DMS153 treated with DMSO at 0.1 percent for 48 hours (cell line): ENCODE results near the gene LAMC3.
"Not testable (repeated sequence)": the region's sequence is repeated elsewhere in the genome, so short reads cannot be mapped to it uniquely, and the experiment has no call there.

Experiments
- DNase-seq: peaks from one replicate; lab custom pipeline; 2025; ENCODE audit not compliant: unreplicated experiment; lab: John Stamatoyannopoulos, UW

LAMC3 gene

GRCh38 chr9:131027872-131028179, 18.9 kb downstream of the LAMC3 start:
- DNase-seq, result no peak

DNA sequence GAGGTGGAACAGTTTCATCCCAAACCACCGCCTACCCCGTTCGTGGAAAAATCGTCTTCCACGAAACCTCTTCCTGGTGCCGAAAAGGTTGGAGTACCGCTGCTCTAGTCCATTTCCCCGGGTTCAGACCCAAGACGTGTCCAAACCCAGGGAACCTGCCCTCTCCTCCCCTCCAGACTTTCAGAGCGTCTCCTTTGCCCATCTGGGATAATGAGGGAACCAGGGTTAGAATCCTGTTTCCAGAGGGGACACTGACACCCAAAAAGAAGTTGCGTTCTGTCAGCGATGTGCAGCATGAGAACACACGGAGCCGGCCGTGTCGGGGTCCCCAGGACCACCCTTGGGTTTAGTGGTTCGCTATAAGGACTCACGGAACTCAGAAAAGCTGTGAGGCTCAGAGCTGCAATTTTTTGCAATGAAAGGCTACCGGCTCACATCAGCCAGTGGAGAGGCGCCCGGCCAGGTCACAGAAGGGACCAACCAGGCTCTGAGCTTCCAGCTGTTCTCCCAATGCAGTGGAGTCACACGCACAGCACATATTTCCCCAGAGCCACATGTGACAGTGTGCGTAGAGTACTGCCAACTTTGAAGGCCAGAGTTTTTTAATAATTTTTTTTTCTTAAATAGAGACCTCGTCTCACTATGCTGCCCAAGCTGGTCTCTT, 19.4 kb downstream of the LAMC3 start:
- no peak for DNase-seq

DNA sequence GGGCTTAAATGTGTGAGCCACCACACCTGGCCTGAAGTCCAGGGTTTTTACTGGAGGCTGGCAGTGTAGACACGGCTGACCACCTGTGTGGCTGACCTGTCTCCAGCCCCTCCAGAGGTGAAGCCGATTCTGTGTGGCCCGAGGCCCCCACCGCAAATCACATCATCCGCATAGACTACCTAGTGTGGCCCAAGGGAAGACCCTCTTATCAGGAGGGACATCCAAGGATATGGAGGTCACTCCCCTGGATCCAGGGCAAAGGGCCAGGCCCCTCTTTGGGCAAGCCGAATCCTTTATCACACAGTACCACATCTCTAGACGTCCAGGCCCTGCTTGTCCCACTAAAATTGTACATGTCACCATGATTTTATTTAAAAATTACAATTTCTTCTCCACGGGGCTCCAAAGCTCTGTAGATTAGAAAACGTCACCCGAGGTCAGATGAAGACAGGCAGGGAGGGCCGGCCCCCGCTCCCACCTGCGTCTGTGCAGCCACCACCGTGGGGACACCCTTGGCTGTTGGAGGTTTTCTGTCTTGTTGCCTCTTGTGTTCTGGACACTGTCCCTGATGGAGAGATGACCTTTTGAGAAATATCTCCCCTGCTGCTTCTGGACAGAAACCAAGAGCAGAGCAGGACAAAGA, 20.1 kb downstream of the LAMC3 start:
- DNase-seq, result no peak

DNA sequence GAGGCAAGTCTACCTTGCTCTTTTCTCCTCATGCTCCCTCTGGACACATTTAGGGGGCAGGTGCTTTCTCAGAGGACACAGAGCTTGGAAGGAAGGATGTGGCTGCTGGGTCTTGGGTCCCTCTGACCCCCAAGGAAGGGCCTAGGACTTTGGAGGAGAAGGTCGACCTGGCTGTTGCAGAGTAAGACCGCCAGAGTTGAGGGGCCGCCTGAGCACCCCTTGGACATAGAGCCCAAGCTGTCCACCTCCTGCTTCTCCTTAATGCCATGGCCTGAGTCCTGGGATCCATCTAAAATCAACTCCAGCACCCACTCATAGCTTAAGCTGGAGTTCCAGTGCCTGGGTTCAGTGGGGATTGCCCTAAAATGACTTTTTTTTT, 20.6 kb downstream of the LAMC3 start:
- no peak for DNase-seq

- no peak for DNase-seq
These were observed 21.4 kb downstream of the LAMC3 start for GRCh38 chr9:131030239-131031004.

GRCh38 chr9:131031005-131031641, 22.1 kb downstream of the LAMC3 start:
- no peak for DNase-seq

DNA sequence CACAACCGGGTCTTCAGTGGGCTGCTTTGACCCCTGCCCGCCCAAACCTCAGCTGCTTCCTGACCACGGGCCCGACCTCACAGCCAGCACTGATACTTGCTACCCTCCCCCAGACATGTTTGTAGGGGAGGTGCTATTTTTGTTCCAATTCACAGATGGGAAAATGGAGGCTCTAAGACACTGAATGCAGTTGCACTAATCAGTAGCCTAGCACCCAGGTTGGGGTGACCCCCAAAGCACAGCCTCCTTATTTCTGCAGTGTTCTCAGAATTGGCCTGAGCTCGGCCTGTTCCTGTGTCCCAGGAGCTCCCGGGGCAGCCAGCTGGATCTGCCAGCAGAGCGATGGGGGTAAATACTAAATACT, 22.6 kb downstream of the LAMC3 start:
- no peak for DNase-seq

GRCh38 chr9:131032384-131032783, 23.4 kb downstream of the LAMC3 start:
- no peak for DNase-seq

- DNase-seq, result no peak
These were observed 24.6 kb downstream of the LAMC3 start for GRCh38 chr9:131033269-131034224.

DNA sequence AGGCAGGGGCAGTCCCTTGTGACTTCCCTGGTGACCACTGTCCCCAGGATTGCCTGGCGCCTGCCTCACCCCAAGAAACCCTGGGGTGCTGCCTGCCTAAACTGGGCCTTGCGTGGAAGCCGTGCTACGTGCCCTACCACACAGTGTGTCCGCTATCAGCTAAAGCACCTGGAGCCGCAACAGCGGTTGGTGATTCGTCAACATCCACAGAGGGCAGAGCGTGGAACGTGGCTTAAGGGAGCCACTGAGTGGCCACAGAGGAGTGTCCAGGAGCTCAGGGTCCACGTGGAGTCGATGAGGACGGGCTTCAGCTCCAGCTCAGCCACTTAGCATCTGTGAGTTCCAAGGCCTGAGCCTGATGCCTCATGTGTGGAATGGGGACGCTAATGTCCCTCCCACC, 25.3 kb downstream of the LAMC3 start:
- DNase-seq, result no peak

DNA sequence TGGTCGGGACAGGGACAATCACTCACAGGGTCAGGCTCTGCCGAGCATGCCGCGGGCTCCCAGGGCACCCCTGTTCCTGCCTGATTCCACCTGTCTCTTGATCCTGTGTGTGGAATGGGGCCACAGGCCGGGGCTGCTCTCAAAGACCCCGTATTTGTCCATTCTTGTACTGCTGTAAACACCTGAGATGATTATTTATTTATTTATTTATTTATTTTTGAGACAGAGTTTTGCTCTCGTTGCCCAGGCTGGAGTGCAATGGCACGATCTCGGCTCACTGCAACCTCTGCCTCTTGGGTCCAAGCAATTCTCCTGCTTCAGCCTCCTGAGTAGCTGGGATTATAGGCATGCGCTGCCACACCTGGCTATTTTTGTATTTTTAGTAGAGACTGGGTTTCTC, 25.8 kb downstream of the LAMC3 start:
- not testable (repeated sequence) for DNase-seq

GRCh38 chr9:131035548-131035947, 26.6 kb downstream of the LAMC3 start:
- no peak for DNase-seq

GRCh38 chr9:131036071-131036470, 27.1 kb downstream of the LAMC3 start:
- DNase-seq, result no peak

- no peak for DNase-seq
These were observed 27.8 kb downstream of the LAMC3 start for GRCh38 chr9:131036529-131037334.

DNA sequence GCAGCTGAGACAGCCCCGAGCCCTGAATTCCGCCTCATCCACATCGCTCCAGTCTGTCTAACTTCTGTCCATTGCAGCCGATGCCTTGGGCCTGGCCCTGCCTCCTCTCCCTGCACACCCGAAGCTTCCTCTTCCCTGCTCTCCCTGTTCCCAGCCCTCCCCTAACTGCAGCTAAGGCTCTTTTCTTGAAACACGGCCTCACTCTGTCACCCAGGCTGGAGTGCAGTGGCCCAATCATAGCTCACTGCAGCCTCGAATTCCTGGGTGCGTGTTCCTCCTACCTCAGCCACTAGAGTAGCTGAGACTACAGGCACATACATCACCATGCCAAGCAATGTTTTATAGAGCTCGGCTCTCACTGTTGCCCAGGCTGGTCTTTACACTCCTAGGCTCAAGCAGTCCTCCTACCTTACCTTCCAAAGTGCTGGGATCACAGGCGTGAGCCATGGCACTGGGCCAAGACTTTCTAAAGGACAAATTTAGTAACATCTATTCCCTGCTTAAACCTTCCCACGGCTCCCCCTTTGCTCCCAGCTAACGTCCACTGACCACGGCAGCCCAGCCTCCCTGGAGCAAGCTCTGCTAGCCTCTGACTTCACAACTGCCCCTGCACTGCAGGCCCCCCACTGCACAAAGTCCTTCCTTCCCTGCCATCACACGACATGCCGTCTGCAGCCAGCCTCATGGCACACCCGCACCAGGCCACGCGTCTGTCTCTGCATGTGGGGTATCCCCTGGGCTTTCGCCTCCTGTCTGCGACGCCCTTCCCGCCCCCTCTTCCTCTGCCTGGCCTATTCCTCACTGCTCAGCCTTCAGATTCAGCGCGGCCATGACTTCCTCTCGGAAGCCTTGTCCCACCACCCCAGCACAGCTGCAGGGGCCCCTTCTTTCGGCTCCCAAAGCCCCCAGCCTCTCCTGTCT, 28.6 kb downstream of the LAMC3 start:
- DNase-seq, result no peak

- no peak for DNase-seq
These were observed 29.5 kb downstream of the LAMC3 start for GRCh38 chr9:131038256-131039128.

- DNase-seq, result no peak
These were observed 30.4 kb downstream of the LAMC3 start for GRCh38 chr9:131039129-131039954.
